K562 (cell line): Measurements from ENCODE around the gene GARIN1A. TPM values are rescaled to one million over a fixed set of nuclear protein-coding genes. Genes with fewer than 3 reads are reported as not detected.

Experiments used
- ATAC-seq: fragments of 200-7000 bp; cut with Tn5 transposase; 3 replicates; pipeline ENCODE4 v1.9.1; 2020; ENCODE audit warnings: moderate library complexity
- BruUV-seq: library from RNA; stranded (reverse); fragments of 400-500 nt; replicated peaks from 2 replicates; lab custom pipeline; 2021; lab: Mats Ljungman, UMichigan
- CTCF ChIA-PET: fragments of 300-600 bp; formaldehyde crosslinking; extraction: SDS; loops from one replicate; lab custom pipeline; 2021; ENCODE audit warnings: low intra/inter-chr PET ratio; lab: Yijun Ruan, JAX
- POLR2A ChIA-PET: fragments of 300-600, 350-650 bp; sonication (Branson Sonifier 250); formaldehyde crosslinking; extraction: SDS; loops from one replicate; lab custom pipeline; 2021; ENCODE audit warnings: antibody characterized with exemption, inconsistent platforms; lab: Yijun Ruan, JAX
- DNase-seq, 4 experiments: peaks; one replicate each; pipeline versions ENCODE4 v3.0.0 to v3.0.0-alpha.2; 2011 to 2018; ENCODE audit warnings: low spot score in 3 of 4, mixed read lengths in 3 of 4; ENCODE audit errors: extremely low read depth in 1 of 4
- FAIRE-seq: peaks from 2 replicates; lab custom pipeline; 2011; peaks lifted over from hg19 to GRCh38; lab: Jason Lieb, UNC
- H2AFZ ChIP-seq: 2 replicates; pipeline ENCODE4 v1.6.0; 2011; ENCODE audit warnings: low read depth, low read length, control low read depth, inconsistent platforms
- H3K27ac ChIP-seq: fragments of 200-600 bp; 3 replicates; pipeline ENCODE4 v1.8.0; 2011; ENCODE audit warnings: low read depth, mild to moderate bottlenecking, control low read depth, inconsistent platforms, low read length, moderate library complexity, mixed read lengths; ENCODE audit errors: extremely low read depth
- H3K27me3 ChIP-seq, 2 experiments: fragments of 300-600 bp in 1 of 2; 2 replicates in 1 of 2; 3 replicates in 1 of 2; pipeline versions ENCODE4 v1.6.0 to v1.8.0; 2011; ENCODE audit warnings: inconsistent platforms in 2 of 2, low read length in 2 of 2, mild to moderate bottlenecking in 1 of 2, mixed read lengths in 1 of 2, moderate library complexity in 1 of 2; ENCODE audit not compliant: control insufficient read depth in 2 of 2, insufficient read depth in 2 of 2
- H3K36me3 ChIP-seq: fragments of 300-600 bp; 3 replicates; pipeline ENCODE4 v1.8.0; 2011; ENCODE audit warnings: mild to moderate bottlenecking, low read length, inconsistent platforms; ENCODE audit not compliant: control insufficient read depth, insufficient read depth
- H3K4me1 ChIP-seq, 2 experiments: fragments of 200-600 bp in 1 of 2; replicated peaks in 1 of 2; 2 replicates in 1 of 2; 3 replicates in 1 of 2; pipeline versions ENCODE4 v1.5.1 to v1.8.0; 2011; ENCODE audit warnings: inconsistent platforms in 2 of 2, low read length in 2 of 2, mild to moderate bottlenecking in 1 of 2, mixed read lengths in 1 of 2, moderate library complexity in 1 of 2; ENCODE audit not compliant: control insufficient read depth in 2 of 2, insufficient read depth in 2 of 2
- H3K4me2 ChIP-seq: 2 replicates; pipeline ENCODE4 v1.6.1; 2011; ENCODE audit warnings: low read length, control low read depth, inconsistent platforms, mixed read lengths; ENCODE audit not compliant: insufficient read depth
- H3K4me3 ChIP-seq: fragments of 200-600 bp; sonication (generic), shearing (Covaris generic); 2 replicates; pipeline ENCODE4 v1.5.1; 2016; ENCODE audit warnings: control low read depth, inconsistent platforms
- H3K79me2 ChIP-seq: fragments of 200-600 bp; 3 replicates; pipeline ENCODE4 v1.8.0; 2011; ENCODE audit warnings: low read length, inconsistent platforms; ENCODE audit not compliant: control insufficient read depth, insufficient read depth
- H3K9ac ChIP-seq, 2 experiments: 2 replicates each; pipeline versions ENCODE4 v1.6.0 to v1.6.1; 2011; ENCODE audit warnings: low read depth in 2 of 2, low read length in 2 of 2, control low read depth in 1 of 2, inconsistent platforms in 1 of 2, mild to moderate bottlenecking in 1 of 2, mixed read lengths in 1 of 2; ENCODE audit not compliant: insufficient read depth in 1 of 2
- H3K9me1 ChIP-seq: one replicate; pipeline ENCODE4 v1.6.0; 2011; ENCODE audit warnings: inconsistent platforms, mild to moderate bottlenecking, low read length, moderate library complexity; ENCODE audit not compliant: control insufficient read depth, insufficient read depth
- H3K9me3 ChIP-seq: replicated peaks from 2 replicates; pipeline ENCODE4 v1.5.1; 2011; ENCODE audit warnings: low read depth, low read length, inconsistent platforms; ENCODE audit not compliant: control insufficient read depth, insufficient read depth
- H4K20me1 ChIP-seq: replicated peaks from 2 replicates; pipeline ENCODE4 v1.6.1; 2011; ENCODE audit warnings: low read length, inconsistent platforms, mixed read lengths; ENCODE audit not compliant: control insufficient read depth, insufficient read depth
- ARHGAP35 ChIP-seq: fragments of 450-650 bp; IDR thresholded peaks from 2 replicates; pipeline ENCODE4 v1.6.1; 2018; ENCODE audit not compliant: partially characterized antibody
- ATF3 ChIP-seq, 2 experiments: fragments of 450-650 bp in 1 of 2; sonication (generic) in 1 of 2; formaldehyde crosslinking in 1 of 2; IDR thresholded peaks in 1 of 2; conservative IDR thresholded peaks in 1 of 2; 2 replicates each; pipeline versions ENCODE4 v1.6.1 to v1.8.1; 2016 to 2023; ENCODE audit warnings: mild to moderate bottlenecking in 2 of 2, moderate library complexity in 2 of 2, inconsistent platforms in 1 of 2, missing genetic modification reagents in 1 of 2
- CTCF ChIP-seq, 3 experiments: IDR thresholded peaks in 2 of 3; conservative IDR thresholded peaks in 1 of 3; 2 replicates each; pipeline ENCODE4 v1.5.1; 2011 to 2012; ENCODE audit warnings: low read length in 3 of 3, mild to moderate bottlenecking in 3 of 3, control low read depth in 2 of 3, improper control_type of control experiment in 1 of 3, inconsistent platforms in 1 of 3, low read depth in 1 of 3, mixed read lengths in 1 of 3, moderate library complexity in 1 of 3; ENCODE audit not compliant: insufficient read depth in 2 of 3
- GABPB1 ChIP-seq: sonication (generic); formaldehyde crosslinking; IDR thresholded peaks from 2 replicates; pipeline ENCODE4 v1.8.0; 2022; ENCODE audit warnings: mild to moderate bottlenecking, missing genetic modification reagents
- HMG20A ChIP-seq: fragments of 450-650 bp; formaldehyde crosslinking; conservative IDR thresholded peaks from 2 replicates; pipeline ENCODE4 v1.4.0; 2020; ENCODE audit warnings: mild to moderate bottlenecking, mixed read lengths
- HOMEZ ChIP-seq: fragments of 250-450 bp; sonication (Bioruptor Pico); IDR thresholded peaks from 2 replicates; pipeline ENCODE4 v1.4.0; 2020; ENCODE audit warnings: mild to moderate bottlenecking, moderate library complexity
- MTA2 ChIP-seq: fragments of 450-650 bp; IDR thresholded peaks from 2 replicates; pipeline ENCODE4 v1.6.1; 2016; ENCODE audit warnings: low read depth
- NEUROD1 ChIP-seq: fragments of 150-350 bp; IDR thresholded peaks from 2 replicates; pipeline ENCODE4 v1.6.1; 2014; ENCODE audit warnings: borderline replicate concordance, low read length, low read depth; ENCODE audit not compliant: partially characterized antibody
- NRF1 ChIP-seq, 2 experiments: fragments of 450-650 bp; IDR thresholded peaks in 1 of 2; conservative IDR thresholded peaks in 1 of 2; 2 replicates each; pipeline ENCODE4 v1.6.1; 2014; ENCODE audit warnings: mild to moderate bottlenecking in 2 of 2
- PATZ1 ChIP-seq: fragments of 250-450 bp; sonication (Bioruptor Pico); IDR thresholded peaks from 2 replicates; pipeline ENCODE4 v1.5.0; 2020; ENCODE audit warnings: mild to moderate bottlenecking, borderline replicate concordance
- PTRF ChIP-seq: fragments of 450-650 bp; IDR thresholded peaks from 2 replicates; pipeline ENCODE4 v1.6.1; 2016; ENCODE audit warnings: mild to moderate bottlenecking, missing genetic modification characterization, missing compliant biosample characterization
- SMAD4 ChIP-seq: fragments of 250-450 bp; sonication (Bioruptor Pico); conservative IDR thresholded peaks from 2 replicates; pipeline ENCODE4 v1.8.0; 2021; ENCODE audit warnings: inconsistent platforms, mild to moderate bottlenecking, moderate library complexity
- SPI1 ChIP-seq: IDR thresholded peaks from 2 replicates; pipeline ENCODE4 v1.6.1; 2011; ENCODE audit warnings: low read depth, low read length, control low read depth, borderline replicate concordance
- WGBS: fragments of 100-300 bp; shearing (Covaris generic); methylation state at CpG from one replicate; pipeline ENCODE4 v1.1.6; 2016; ENCODE audit warnings: low coverage, mixed read lengths; ENCODE audit not compliant: insufficient coverage; ENCODE audit errors: missing lambda C conversion rate; 5-methylcytosine and 5-hydroxymethylcytosine counted together
- in situ Hi-C: fragments of 300-500 bp; cut with MboI; formaldehyde crosslinking; loops from 4 replicates; pipeline ENCODE4 v1.15.0; 2018; ENCODE audit warnings: inconsistent platforms, mixed read lengths
- intact Hi-C: fragments of 100-400 bp; cut with micrococcal nuclease; formaldehyde crosslinking; loops from 2 replicates; pipeline ENCODE4 v1.14.2; 2022
- polyA plus RNA-seq, 8 experiments: library from polyadenylated mRNA; depleted of rRNA in 4 of 8; stranded (reverse) in 5 of 8; unstranded in 3 of 8; fragments of >200 nt; fragmentation: Nextera tagmentation in 2 of 8; fragmentation: Illumina TruSeq in 1 of 8; extraction: Ambion mirVana in 2 of 8; extraction: Trizol in 1 of 8; gene quantifications; 2 replicates each; pipeline versions ENCODE4 v1.2.1 to v1.2.3, GENCODE V29; 2011 to 2014; ENCODE audit warnings: inconsistent platforms in 1 of 8, missing spikeins in 1 of 8
- total RNA-seq, 7 experiments: library from RNA; depleted of rRNA in 6 of 7; stranded (reverse); fragments of >200 nt in 6 of 7; fragmentation: Illumina TruSeq in 2 of 7; extraction: Trizol in 2 of 7; gene quantifications; 2 replicates each; pipeline versions ENCODE4 v1.2.1 to v1.2.3, GENCODE V29; 2011 to 2021; ENCODE audit warnings: low replicate concordance in 1 of 7

GARIN1A gene
- total and polyA plus RNA-seq, 9 of the 15 experiments (the other 6 are each of a cell fraction or from before 2014, with no cell fraction given): 0.01 to 0.41 (median 0.04) TPM; not detected in 3

GRCh38 chr7:128691227-128691626, 19.1 kb downstream of the GARIN1A start (continued):
- TF ChIP-seq CTCF (IDR thresholded peaks at IDR 0.05 in 2 of 3, conservative IDR thresholded peaks at IDR 0.05 in 1 of 3; ENCODE audit: insufficient read depth in 2 of 3, low read depth in 1 of 3, low read length in 3 of 3) (no peak), PTRF (peak; percentile 72; the same call in 1 of the 2 replicates), SPI1 (no peak), ATF3 (IDR thresholded peaks at IDR 0.05) (no peak), ATF3 (CRISPR knock-in tag; conservative IDR thresholded peaks at IDR 0.05) (no peak), HMG20A (no peak), SMAD4 (CRISPR knock-in tag) (0 out of 2 replicates have a peak, but pooled peaks have one; percentile 28)

GRCh38 chr7:128692623-128693270, 20.7 kb downstream of the GARIN1A start:
- intact Hi-C loops: no loop called here
- no peaks in the 10 kb centered on the region for H3K9me3 ChIP-seq
- no peaks in the 10 kb centered on the region for H3K9me1 ChIP-seq
- no peaks in the 10 kb centered on the region for H3K36me3 ChIP-seq
- H4K20me1 ChIP-seq: no peaks in the 10 kb centered on the region
- ChIA-PET CTCF (no interaction called here), POLR2A (interaction anchor here (0.6 to 1.4 kb wide), 5 partner anchors 15 to 55 kb away, joined by 3 to 5 read pairs (median 3); no protein-coding TSS in a partner anchor)
- peaks cover 2 to 10% of the 10 kb centered on the region in 2 experiments; a peak in 3 of 5 replicates for H3K27me3 ChIP-seq
- ATAC-seq (no peak), DNase-seq (no peak), FAIRE-seq (no peak)
- BruUV-seq: no TSS peak
- in situ Hi-C loops: no loop called here
- H3K9ac ChIP-seq: no peak overlapping the region
- H3K4me1 ChIP-seq: peaks cover 5 to 20% of the 10 kb centered on the region in 2 experiments; a peak in 4 of 5 replicates
- H3K79me2 ChIP-seq: no peaks in the 10 kb centered on the region
- H3K4me2 ChIP-seq: no peak overlapping the region
- no peak overlapping the region for H3K4me3 ChIP-seq
- peak overlapping the region; percentile 5 for H2AFZ ChIP-seq
- WGBS: 11% methylated on average over 7 of the region's 7 CpGs
- no peak overlapping the region for H3K27ac ChIP-seq
- no peak for TF ChIP-seq NRF1 (conservative IDR thresholded peaks at IDR 0.05 in 1 of 2, IDR thresholded peaks at IDR 0.05 in 1 of 2)
- no peak for TF ChIP-seq PATZ1 (CRISPR knock-in tag)
- TF ChIP-seq GABPB1 (CRISPR knock-in tag): no peak
- no peak for TF ChIP-seq HOMEZ
- no peak for TF ChIP-seq NEUROD1
- TF ChIP-seq ARHGAP35: no peak
- no peak for TF ChIP-seq MTA2
